GM21723 (cell line): ENCODE results near the gene FHIT.
"Not testable (repeated sequence)": the region's sequence is repeated elsewhere in the genome, so short reads cannot be mapped to it uniquely, and the experiment has no call there.

Source experiments
- ATAC-seq: cut with Tn5 transposase; IDR thresholded peaks from one replicate; pipeline ENCODE4 v1.9.1; 2021; ENCODE audit warnings: mild to moderate bottlenecking, moderate library complexity; ENCODE audit not compliant: unreplicated experiment

FHIT gene

GRCh38 chr3:61065451-61066011 is 185.7 kb downstream of the FHIT start:
- no peak for ATAC-seq

DNA sequence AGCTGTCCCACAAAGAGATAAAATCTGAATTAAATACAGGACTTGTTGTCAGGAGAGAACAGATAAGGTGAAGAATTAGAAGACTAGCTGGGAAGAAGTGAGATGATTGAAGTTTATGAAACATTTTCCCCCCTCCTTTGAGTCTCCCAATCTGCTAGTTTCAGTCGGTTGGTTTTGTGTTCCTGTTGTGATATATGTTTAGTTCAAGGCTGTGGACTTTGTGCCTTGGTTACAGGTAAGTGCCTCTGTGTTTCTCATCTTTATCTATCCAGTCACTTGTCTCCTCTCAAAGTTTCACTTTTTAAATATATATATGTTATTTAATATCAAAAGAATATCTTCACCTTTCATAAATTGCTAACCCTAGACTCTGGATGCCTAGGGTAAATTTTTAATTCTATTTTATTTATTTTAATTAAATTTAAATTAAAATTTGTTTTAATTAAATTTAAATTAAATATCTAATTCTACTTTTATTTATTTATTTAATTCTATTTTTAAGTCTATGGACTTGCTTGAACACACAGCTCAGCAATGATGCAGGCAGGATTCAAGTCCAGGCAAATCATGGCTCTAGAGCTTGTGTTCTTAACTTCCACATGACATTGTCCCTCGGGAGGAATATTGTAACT is 190.0 kb downstream of the FHIT start:
- ATAC-seq, result no peak

DNA sequence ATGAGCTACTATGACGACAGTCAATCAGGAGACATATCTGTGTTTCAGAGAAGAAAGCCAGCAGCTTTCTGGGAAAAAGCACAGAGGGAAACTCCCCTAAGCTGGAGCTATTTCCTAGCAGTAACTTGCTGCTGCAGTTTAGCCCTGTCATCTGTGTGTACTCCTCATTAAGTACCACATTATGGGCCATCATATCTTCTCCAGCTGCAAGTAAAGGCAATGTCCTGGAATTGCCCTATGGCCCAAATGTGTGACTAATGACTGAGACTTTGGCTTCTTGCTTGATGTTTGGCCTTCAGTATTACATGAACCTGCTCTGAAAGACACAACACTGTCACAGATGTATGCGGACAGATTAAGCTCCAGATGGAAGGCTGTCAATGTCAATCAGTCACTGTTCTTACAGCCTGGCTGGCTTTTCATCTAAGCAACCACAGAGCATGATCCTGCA is 190.8 kb downstream of the FHIT start:
- no peak for ATAC-seq

DNA sequence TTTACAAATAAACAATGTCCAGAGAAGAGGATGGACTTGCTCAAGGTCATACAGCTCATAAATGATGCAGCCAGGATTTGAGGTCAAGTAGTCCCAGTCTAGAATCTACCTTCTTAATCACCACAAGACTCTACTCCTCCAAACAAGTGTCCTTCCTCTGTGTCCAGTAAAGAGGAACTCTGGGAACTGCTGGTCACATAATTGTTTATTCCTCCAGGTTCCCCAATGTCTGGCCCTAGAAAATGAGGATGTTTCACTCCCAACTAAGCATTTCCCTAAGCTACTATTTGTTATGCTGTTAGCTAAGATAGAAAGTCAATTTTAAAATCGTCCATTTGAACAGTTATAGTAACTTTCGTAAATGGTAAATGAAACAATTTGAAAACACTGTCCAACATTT is 192.4 kb downstream of the FHIT start:
- no peak for ATAC-seq

DNA sequence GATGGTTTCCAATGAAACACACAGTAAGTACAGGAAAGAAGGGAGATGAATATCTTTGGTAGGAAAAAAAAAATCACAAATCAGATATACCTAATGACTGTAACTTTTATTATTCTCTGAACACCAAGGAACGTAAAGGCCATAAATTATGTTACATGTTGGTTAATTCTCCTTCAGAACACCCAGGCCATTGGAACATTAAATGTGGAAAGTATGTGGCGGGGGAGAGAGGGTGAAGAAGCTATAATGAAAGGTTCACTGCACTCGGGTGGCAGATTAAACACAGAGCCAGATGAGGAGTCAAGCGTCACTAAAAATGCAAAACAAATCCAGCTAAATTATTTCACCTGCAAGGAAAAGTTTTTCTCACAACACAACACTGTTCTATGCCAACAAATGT is 193.8 kb downstream of the FHIT start:
- no peak for ATAC-seq

DNA sequence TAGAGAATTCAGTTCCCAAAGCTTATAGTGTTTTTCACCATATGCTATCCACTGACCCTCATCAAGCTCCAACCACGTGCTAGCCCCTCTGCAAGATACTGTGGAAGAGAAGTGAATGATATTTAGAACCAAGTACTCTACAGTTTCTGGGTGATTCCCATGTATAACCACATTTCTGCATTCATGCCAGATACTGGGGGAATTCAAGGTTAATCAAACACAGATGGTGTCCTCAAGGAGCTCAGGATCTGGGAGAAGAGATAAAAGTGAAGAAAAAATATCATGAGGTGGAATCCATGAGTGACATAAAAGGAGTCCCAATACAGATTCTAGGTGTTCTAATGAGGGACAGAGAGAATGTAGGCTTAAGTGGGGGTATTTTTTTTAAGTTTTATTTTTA is 195.8 kb downstream of the FHIT start:
- ATAC-seq, result no peak

GRCh38 chr3:61053781-61054496 is 197.3 kb downstream of the FHIT start:
- ATAC-seq, result no peak

GRCh38 chr3:61052851-61053250 is 198.4 kb downstream of the FHIT start:
- no peak for ATAC-seq

- no peak for ATAC-seq
Measured at GRCh38 chr3:61051666-61052065, 199.6 kb downstream of the FHIT start.

GRCh38 chr3:61045169-61045568 is 206.1 kb downstream of the FHIT start:
- not testable (repeated sequence) for ATAC-seq

DNA sequence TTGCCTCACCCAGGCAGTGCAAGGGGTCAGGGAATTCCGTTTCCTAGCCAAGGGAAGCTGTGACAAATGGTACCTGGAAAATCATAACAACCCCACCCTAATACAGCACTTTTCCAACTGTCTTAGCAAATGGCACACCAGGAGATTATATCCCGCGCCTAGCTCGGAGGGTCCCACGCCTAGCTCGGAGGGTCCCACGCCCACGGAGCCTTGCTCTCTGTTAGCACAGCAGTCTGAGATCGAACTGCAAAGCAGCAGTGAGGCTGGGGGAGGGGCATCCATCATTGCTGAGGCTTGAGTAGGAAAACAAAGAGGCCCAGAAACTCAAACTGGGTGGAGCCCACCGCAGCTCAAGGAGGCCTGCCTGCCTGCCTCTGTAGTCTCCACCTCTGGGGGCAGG is 208.1 kb downstream of the FHIT start:
- ATAC-seq, result no peak

DNA sequence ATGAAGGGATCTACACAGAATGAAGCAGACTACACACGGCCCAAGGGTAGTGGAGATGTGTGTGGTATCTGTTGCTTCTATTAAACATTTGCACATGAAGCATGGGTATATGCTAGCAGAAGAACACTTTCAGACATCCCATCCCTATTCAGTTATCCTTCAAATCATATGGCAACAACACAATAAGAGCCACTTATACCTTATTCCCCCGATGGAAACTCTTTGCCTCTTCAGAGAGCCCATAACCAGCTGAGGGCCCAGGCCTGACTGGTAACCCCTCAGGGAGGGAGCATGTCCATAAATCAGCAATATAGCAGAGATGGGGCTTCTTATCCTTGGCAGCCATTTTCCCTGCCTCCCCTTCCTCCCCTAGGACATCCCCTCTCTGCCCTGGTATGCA is 210.6 kb downstream of the FHIT start:
- no peak for ATAC-seq

DNA sequence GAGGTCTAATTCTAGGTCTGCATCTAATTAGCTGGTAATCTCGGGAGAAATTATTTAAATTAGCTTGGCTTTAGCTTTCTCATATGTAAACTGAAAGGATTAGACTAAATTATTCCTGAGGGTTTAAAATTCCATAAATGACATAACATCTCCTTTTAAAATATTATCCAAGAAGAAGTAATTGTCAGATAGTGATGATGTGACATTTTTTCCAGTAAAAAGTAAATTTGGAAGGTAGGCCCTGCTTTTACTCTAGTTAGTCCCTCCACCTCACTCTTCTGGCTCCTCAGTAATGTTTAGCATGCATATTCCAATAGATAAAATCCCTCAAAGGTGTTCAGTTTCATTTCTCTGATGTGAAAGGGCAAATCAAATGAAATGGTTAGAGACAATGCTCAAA is 215.7 kb downstream of the FHIT start:
- no peak for ATAC-seq

GRCh38 chr3:61032991-61033390 is 218.3 kb downstream of the FHIT start:
- no peak for ATAC-seq

- no peak for ATAC-seq
Measured at GRCh38 chr3:61031503-61031902, 219.7 kb downstream of the FHIT start.

DNA sequence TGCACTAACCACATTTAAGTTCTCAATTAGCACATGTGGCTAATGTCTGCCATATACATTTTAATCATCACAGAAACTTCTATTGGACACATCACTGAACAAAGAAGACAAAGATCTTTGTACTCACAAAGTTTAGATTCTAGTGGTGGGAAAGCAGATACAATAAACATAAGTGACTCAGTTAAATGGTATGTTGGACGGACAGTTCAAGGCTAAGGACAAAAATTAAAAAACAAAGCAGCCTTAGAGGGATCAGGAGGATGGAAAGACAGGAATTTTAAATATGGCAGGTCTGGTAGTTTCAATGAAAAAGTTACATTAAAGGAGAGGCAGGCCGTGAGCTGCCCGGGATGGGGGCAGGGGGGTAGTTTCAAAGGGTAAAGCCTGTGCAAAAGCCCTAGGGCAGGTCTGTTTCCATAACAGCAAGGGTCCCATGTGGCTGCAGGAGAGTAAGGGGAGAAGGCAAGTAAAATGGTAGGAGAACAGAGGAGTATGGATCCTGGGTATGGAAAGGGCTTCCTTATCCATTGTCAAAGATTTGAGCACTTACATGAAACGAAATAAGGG is 220.7 kb downstream of the FHIT start:
- no peak for ATAC-seq

GRCh38 chr3:61029194-61029593 is 222.1 kb downstream of the FHIT start:
- ATAC-seq, result no peak

GRCh38 chr3:61018807-61019206 is 232.4 kb downstream of the FHIT start:
- no peak for ATAC-seq

GRCh38 chr3:61017028-61017427 is 234.2 kb downstream of the FHIT start:
- not testable (repeated sequence) for ATAC-seq

GRCh38 chr3:61015859-61016258 is 235.4 kb downstream of the FHIT start:
- ATAC-seq, result no peak

GRCh38 chr3:61015408-61015807 is 235.8 kb downstream of the FHIT start:
- ATAC-seq, result no peak

DNA sequence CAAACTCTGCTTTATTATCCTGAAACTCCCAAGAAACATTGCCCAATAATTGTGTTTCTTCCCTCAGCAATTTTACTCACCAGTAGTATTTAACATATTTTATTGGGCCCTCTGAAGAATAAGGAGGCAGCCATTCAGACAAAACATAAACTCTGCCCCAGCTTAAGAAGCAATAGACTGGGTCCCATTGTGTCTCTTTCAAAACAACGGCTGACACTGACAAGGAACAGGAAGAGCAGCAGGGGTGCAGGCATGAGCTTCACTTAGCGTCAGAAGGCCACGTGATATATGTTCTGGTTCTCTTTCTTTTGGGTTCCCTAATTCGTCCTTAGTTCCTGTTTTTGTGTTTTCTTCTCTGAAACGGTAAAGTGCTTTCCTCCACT is 242.3 kb downstream of the FHIT start:
- ATAC-seq, result no peak
